KOPT-K1 (cell line): ENCODE results near the gene CYP19A1.
"Not testable (repeated sequence)": the region's sequence is repeated elsewhere in the genome, so short reads cannot be mapped to it uniquely, and the experiment has no call there.

Experiments used
- H3K27ac ChIP-seq: fragments of 200-600 bp; sonication (generic); 2 replicates; pipeline ENCODE4 v1.5.1; 2016; ENCODE audit warnings: antibody characterized with exemption, mild to moderate bottlenecking, low read depth, low read length; ENCODE audit not compliant: poor library complexity, severe bottlenecking
- H3K36me3 ChIP-seq: fragments of 200-600 bp; sonication (generic); 2 replicates; pipeline ENCODE4 v1.5.1; 2017; ENCODE audit warnings: antibody characterized with exemption, mild to moderate bottlenecking, low read length, moderate library complexity; ENCODE audit not compliant: insufficient read depth
- H3K9me3 ChIP-seq: fragments of 200-600 bp; sonication (generic); 2 replicates; pipeline ENCODE4 v1.5.1; 2017; ENCODE audit warnings: antibody characterized with exemption, low read length, mild to moderate bottlenecking; ENCODE audit not compliant: insufficient read depth, poor library complexity, severe bottlenecking

Gene CYP19A1

GRCh38 chr15:51191766-51192165, 146.6 kb downstream of the CYP19A1 start:
- H3K36me3 ChIP-seq: no peaks in the 10 kb centered on the region
- H3K27ac ChIP-seq: peak overlapping the region; percentile 8
- no peaks in the 10 kb centered on the region for H3K9me3 ChIP-seq

- H3K36me3 ChIP-seq: no peaks in the 10 kb centered on the region
- H3K27ac ChIP-seq: peak overlapping the region; percentile 8
- no peaks in the 10 kb centered on the region for H3K9me3 ChIP-seq
These were observed 147.2 kb downstream of the CYP19A1 start for GRCh38 chr15:51191072-51191670.

GRCh38 chr15:51190424-51191068, 147.8 kb downstream of the CYP19A1 start:
- no peaks in the 10 kb centered on the region for H3K36me3 ChIP-seq
- H3K27ac ChIP-seq: no peak overlapping the region
- no peaks in the 10 kb centered on the region for H3K9me3 ChIP-seq

- no peak overlapping the region for H3K27ac ChIP-seq
- no peaks in the 10 kb centered on the region for H3K9me3 ChIP-seq
- H3K36me3 ChIP-seq: no peaks in the 10 kb centered on the region
These were observed 148.6 kb downstream of the CYP19A1 start for GRCh38 chr15:51189669-51190385.

- not testable (repeated sequence) for H3K9me3 ChIP-seq, H3K36me3 ChIP-seq
- H3K27ac ChIP-seq: peak overlapping the region; percentile 93
These were observed 149.6 kb downstream of the CYP19A1 start for GRCh38 chr15:51188791-51189190.

GRCh38 chr15:51186891-51187290, 151.5 kb downstream of the CYP19A1 start:
- Histone ChIP-seq H3K27ac (peak overlapping the region; percentile 93), H3K9me3 (no peaks in the 10 kb centered on the region), H3K36me3 (no peaks in the 10 kb centered on the region)

- H3K9me3 ChIP-seq: no peaks in the 10 kb centered on the region
- H3K36me3 ChIP-seq: no peaks in the 10 kb centered on the region
- peak overlapping the region; percentile 93 for H3K27ac ChIP-seq
These were observed 152.2 kb downstream of the CYP19A1 start for GRCh38 chr15:51186181-51186705.

GRCh38 chr15:51185213-51186159, 152.9 kb downstream of the CYP19A1 start:
- Histone ChIP-seq H3K27ac (peak overlapping the region; percentile 93), H3K9me3 (no peaks in the 10 kb centered on the region)

GRCh38 chr15:51184627-51185026, 153.8 kb downstream of the CYP19A1 start:
- no peaks in the 10 kb centered on the region for H3K9me3 ChIP-seq
- H3K27ac ChIP-seq: peak overlapping the region; percentile 93
- no peaks in the 10 kb centered on the region for H3K36me3 ChIP-seq

More at GRCh38 chr15:51185213-51186159, 152.9 kb downstream of the CYP19A1 start:
- no peaks in the 10 kb centered on the region for H3K36me3 ChIP-seq

GRCh38 chr15:51183076-51183475, 155.3 kb downstream of the CYP19A1 start:
- no peak overlapping the region for H3K27ac ChIP-seq
- no peaks in the 10 kb centered on the region for H3K36me3 ChIP-seq
- H3K9me3 ChIP-seq: no peaks in the 10 kb centered on the region

- no peak overlapping the region for H3K27ac ChIP-seq
- no peaks in the 10 kb centered on the region for H3K9me3 ChIP-seq
- H3K36me3 ChIP-seq: no peaks in the 10 kb centered on the region
These were observed 156.5 kb downstream of the CYP19A1 start for GRCh38 chr15:51181905-51182304.

GRCh38 chr15:51181221-51181620, 157.2 kb downstream of the CYP19A1 start:
- no peaks in the 10 kb centered on the region for H3K9me3 ChIP-seq
- no peaks in the 10 kb centered on the region for H3K36me3 ChIP-seq
- H3K27ac ChIP-seq: no peak overlapping the region

GRCh38 chr15:51180534-51180933, 157.9 kb downstream of the CYP19A1 start:
- no peaks in the 10 kb centered on the region for H3K36me3 ChIP-seq
- no peaks in the 10 kb centered on the region for H3K9me3 ChIP-seq
- H3K27ac ChIP-seq: no peak overlapping the region

- no peaks in the 10 kb centered on the region for H3K36me3 ChIP-seq
- no peaks in the 10 kb centered on the region for H3K9me3 ChIP-seq
- H3K27ac ChIP-seq: no peak overlapping the region
These were observed 158.4 kb downstream of the CYP19A1 start for GRCh38 chr15:51180011-51180410.
